Measurements from ENCODE around the gene CHST8. TPM values are rescaled to one million over a fixed set of nuclear protein-coding genes. Genes with fewer than 3 reads are reported as not detected.

CHST8 gene
- total and polyA plus RNA-seq, 2 donors from 2014 or later: 0.28 TPM; not detected in 1

GRCh38 chr19:33802001-33802400 lies 180.2 kb downstream of the CHST8 start:
- Histone ChIP-seq H3K4me1 (ENCODE audit: control insufficient read depth in 2 of 3, insufficient read depth in 2 of 3, low read depth in 1 of 3, low read length in 3 of 3) (peaks cover 0 to 9% (median 4%) of the 10 kb centered on the region in 3 donors), H3K27me3 (ENCODE audit: control insufficient read depth, insufficient read depth, low read length) (no peaks in the 10 kb centered on the region), H3K36me3 (ENCODE audit: control insufficient read depth in 2 of 3, insufficient read depth in 3 of 3, low read length in 3 of 3) (peaks cover 0 to 3% (median 0%) of the 10 kb centered on the region in 3 donors), H3K9me3 (ENCODE audit: control insufficient read depth in 2 of 3, insufficient read depth in 1 of 3, low read length in 3 of 3) (no peaks in the 10 kb centered on the region), H3K27ac (ENCODE audit: low read depth in 2 of 2, low read length in 2 of 2) (no peak overlapping the region), H3K4me3 (ENCODE audit: low read length in 3 of 3) (no peak overlapping the region), H3K9ac (ENCODE audit: low read length in 3 of 3) (no peak overlapping the region)
- no peak for TF ChIP-seq CTCF (IDR thresholded peaks at IDR 0.05; ENCODE audit: borderline replicate concordance, extremely low read depth, insufficient read depth)
- FAIRE-seq: no peak
- DNase-seq: no peak
- intact Hi-C loops (cut with DNase I): no loop called here

GRCh38 chr19:33802801-33803200 lies 181.0 kb downstream of the CHST8 start:
- no peaks in the 10 kb centered on the region for H3K27me3 ChIP-seq (ENCODE audit: control insufficient read depth, insufficient read depth, low read length)
- peaks cover 0 to 3% (median 1%) of the 10 kb centered on the region in 3 donors for H3K36me3 ChIP-seq (ENCODE audit: control insufficient read depth in 2 of 3, insufficient read depth in 3 of 3, low read length in 3 of 3)
- intact Hi-C loops (cut with DNase I): no loop called here
- no peak overlapping the region for H3K27ac ChIP-seq (ENCODE audit: low read depth in 2 of 2, low read length in 2 of 2)
- TF ChIP-seq CTCF (IDR thresholded peaks at IDR 0.05; ENCODE audit: borderline replicate concordance, extremely low read depth, insufficient read depth): no peak
- DNase-seq (no peak), FAIRE-seq (no peak)
- H3K4me1 ChIP-seq (ENCODE audit: control insufficient read depth in 2 of 3, insufficient read depth in 2 of 3, low read depth in 1 of 3, low read length in 3 of 3): peaks cover 0 to 9% (median 4%) of the 10 kb centered on the region in 3 donors
- H3K4me3 ChIP-seq (ENCODE audit: low read length in 3 of 3): no peak overlapping the region
- no peaks in the 10 kb centered on the region for H3K9me3 ChIP-seq (ENCODE audit: control insufficient read depth in 2 of 3, insufficient read depth in 1 of 3, low read length in 3 of 3)
- no peak overlapping the region for H3K9ac ChIP-seq (ENCODE audit: low read length in 3 of 3)

GRCh38 chr19:33803383-33803782 lies 181.6 kb downstream of the CHST8 start:
- H3K9me3 ChIP-seq (ENCODE audit: control insufficient read depth in 2 of 3, insufficient read depth in 1 of 3, low read length in 3 of 3): no peaks in the 10 kb centered on the region
- intact Hi-C loops (cut with DNase I): no loop called here
- no peak overlapping the region for H3K27ac ChIP-seq (ENCODE audit: low read depth in 2 of 2, low read length in 2 of 2)
- no peak for DNase-seq
- H3K9ac ChIP-seq (ENCODE audit: low read length in 3 of 3): no peak overlapping the region
- H3K27me3 ChIP-seq (ENCODE audit: control insufficient read depth, insufficient read depth, low read length): no peaks in the 10 kb centered on the region
- H3K4me1 ChIP-seq (ENCODE audit: control insufficient read depth in 2 of 3, insufficient read depth in 2 of 3, low read depth in 1 of 3, low read length in 3 of 3): peaks cover 0 to 9% (median 4%) of the 10 kb centered on the region in 3 donors
- H3K4me3 ChIP-seq (ENCODE audit: low read length in 3 of 3): no peak overlapping the region
- H3K36me3 ChIP-seq (ENCODE audit: control insufficient read depth in 2 of 3, insufficient read depth in 3 of 3, low read length in 3 of 3): peaks cover 0 to 6% (median 3%) of the 10 kb centered on the region in 3 donors
- no peak for FAIRE-seq
- no peak for TF ChIP-seq CTCF (IDR thresholded peaks at IDR 0.05; ENCODE audit: borderline replicate concordance, extremely low read depth, insufficient read depth)
